GM18861 (cell line): Measurements from ENCODE around the gene TNRC6B.
"Not testable (repeated sequence)": the region's sequence is repeated elsewhere in the genome, so short reads cannot be mapped to it uniquely, and the experiment has no call there.

ENCODE experiments used
- ATAC-seq: cut with Tn5 transposase; IDR thresholded peaks from one replicate; pipeline ENCODE4 v1.9.1; 2021; ENCODE audit not compliant: unreplicated experiment

The TNRC6B gene

DNA sequence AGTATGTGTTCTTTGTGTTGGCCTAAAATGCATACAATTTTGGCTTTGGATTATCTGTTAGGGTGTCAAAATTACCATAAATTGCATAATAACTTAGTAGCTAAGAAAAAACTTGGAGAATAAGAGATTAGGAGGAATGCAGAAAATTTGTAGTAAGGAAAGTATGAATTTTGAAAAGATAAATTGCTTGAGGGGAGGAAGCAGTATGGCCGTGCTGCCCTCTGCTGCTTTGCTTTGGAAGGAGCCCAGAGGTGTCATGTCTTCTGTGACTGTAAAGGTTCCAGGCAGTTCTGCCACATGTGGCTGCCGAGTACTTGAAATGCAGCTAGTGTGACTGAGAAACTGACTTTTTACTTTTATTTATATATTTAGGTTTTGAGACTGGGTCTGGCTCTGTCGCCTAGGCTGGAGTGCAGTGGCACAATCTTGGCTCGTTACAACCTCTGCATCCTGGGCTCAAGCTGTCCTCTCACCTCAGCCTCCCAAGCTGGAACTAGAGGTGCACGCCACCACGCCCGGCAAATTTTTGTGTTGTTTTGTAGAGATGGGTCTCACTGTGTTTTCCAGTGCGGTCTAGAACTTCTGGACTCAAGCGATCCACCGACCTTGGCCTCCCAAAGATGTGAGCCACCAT is 170.4 kb downstream of the TNRC6B start:
- no peak for ATAC-seq

GRCh38 chr22:40352763-40353162 is 175.0 kb downstream of the TNRC6B start:
- ATAC-seq, result no peak

- no peak for ATAC-seq
Measured at GRCh38 chr22:40361100-40361499, 183.4 kb downstream of the TNRC6B start.

- no peak for ATAC-seq
Measured at GRCh38 chr22:40363059-40363458, 185.3 kb downstream of the TNRC6B start.

DNA sequence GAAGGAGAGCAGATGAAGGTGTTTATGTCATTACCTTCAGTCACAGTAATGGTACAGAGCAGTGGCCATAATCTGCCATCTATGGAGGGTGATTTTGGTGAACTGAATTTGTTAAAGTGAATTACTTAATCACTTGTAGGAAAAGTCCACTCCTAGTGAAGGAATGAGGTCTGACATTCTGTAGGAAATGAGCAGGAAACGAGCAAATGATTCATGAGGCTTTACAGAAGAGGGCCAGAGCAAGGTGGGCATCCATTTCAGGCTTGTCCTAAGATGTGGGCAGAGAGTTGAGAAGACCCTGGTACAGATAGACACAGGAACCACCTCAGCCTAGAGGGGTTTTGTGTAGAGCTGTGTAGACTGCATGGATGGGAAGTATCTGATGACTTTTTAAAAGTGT is 186.7 kb downstream of the TNRC6B start:
- ATAC-seq, result no peak

- ATAC-seq, result no peak
Measured at GRCh38 chr22:40366068-40366467, 188.3 kb downstream of the TNRC6B start.

GRCh38 chr22:40367342-40367741 is 189.6 kb downstream of the TNRC6B start:
- no peak for ATAC-seq

DNA sequence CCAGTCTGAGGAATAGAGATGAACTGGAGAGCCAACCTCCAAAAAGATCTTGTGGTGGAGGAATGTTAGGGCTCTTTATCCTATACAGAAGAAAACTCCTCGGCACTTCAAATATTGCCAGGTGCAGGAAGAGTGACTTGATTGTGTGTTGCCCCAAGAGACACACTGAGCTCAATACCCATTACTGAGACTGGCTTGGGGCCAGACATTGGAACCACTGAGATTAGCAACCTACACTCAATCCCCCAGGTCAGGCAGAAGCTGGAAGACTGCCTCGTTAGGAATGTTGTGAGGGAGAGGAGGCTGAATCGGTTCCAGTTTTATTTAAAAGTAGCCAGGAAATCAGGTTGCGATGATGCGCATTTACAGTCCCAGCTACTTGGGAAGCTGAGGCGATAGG is 190.3 kb downstream of the TNRC6B start:
- ATAC-seq, result no peak

- ATAC-seq, result no peak
Measured at GRCh38 chr22:40368836-40369235, 191.1 kb downstream of the TNRC6B start.

- no peak for ATAC-seq
Measured at GRCh38 chr22:40374567-40374966, 196.8 kb downstream of the TNRC6B start.

DNA sequence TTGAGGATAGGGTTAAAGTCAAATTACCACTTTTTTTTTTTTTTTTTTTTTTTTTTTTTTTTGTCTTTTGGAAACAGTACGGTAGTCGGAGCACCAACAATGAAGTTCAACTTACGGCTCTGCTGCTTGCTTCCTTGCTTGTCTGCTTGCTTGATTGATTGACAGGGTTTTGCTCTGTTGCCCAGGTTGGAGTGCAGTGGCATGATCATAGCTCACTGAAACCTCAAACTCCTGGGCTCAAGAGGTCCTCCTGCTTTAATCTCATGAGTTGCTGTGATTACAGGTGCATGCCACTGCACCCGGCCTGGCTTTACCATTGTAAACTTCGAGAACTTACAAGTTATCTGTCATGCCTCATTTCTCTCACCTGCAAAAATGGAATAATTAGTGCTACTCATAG is 198.4 kb downstream of the TNRC6B start:
- no peak for ATAC-seq

GRCh38 chr22:40377931-40378330 is 200.2 kb downstream of the TNRC6B start:
- no peak for ATAC-seq

GRCh38 chr22:40378448-40378847 is 200.7 kb downstream of the TNRC6B start:
- ATAC-seq, result not testable (repeated sequence)

DNA sequence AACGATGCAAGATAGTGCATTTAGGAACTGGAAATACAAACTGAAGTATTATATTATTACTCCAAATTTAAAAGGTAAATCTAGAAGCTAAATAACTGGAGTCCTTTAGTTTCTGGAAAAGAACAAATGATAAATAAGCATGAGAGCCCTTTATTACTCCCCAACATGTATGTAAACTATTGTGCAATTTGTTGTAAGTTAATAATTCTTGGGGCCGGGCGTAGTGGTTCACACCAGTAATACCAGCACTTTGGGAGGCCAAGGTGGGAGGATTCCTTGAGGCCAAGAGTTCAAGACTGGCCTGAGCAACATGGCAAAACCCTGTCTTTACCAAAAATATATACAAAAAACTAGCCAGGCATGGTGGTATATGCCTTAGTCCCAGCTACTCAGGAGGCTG is 203.7 kb downstream of the TNRC6B start:
- no peak for ATAC-seq

- ATAC-seq, result no peak
Measured at GRCh38 chr22:40383905-40384304, 206.2 kb downstream of the TNRC6B start.

GRCh38 chr22:40385036-40385782 is 207.5 kb downstream of the TNRC6B start:
- no peak for ATAC-seq
